Ishikawa (cell line): ENCODE data around the gene CCL7.

Experiments used
- CEBPB ChIP-seq: IDR thresholded peaks from 2 replicates; pipeline ENCODE4 v1.6.1; 2012
- CREB1 ChIP-seq: IDR thresholded peaks from 2 replicates; pipeline ENCODE4 v1.6.1; 2012; ENCODE audit warnings: low read depth
- EGR1 ChIP-seq: IDR thresholded peaks from 2 replicates; pipeline ENCODE4 v1.6.1; 2012
- EP300 ChIP-seq: IDR thresholded peaks from 2 replicates; pipeline ENCODE4 v1.6.1; 2012; ENCODE audit warnings: borderline replicate concordance
- FOXM1 ChIP-seq: IDR thresholded peaks from 2 replicates; pipeline ENCODE4 v1.6.1; 2012; ENCODE audit warnings: low read depth, borderline replicate concordance
- MAX ChIP-seq: IDR thresholded peaks from 2 replicates; pipeline ENCODE4 v1.6.1; 2012
- NFIC ChIP-seq: IDR thresholded peaks from 2 replicates; pipeline ENCODE4 v1.6.1; 2012
- RAD21 ChIP-seq: IDR thresholded peaks from 2 replicates; pipeline ENCODE4 v1.6.1; 2012; ENCODE audit warnings: low read depth
- TAF1 ChIP-seq: IDR thresholded peaks from 2 replicates; pipeline ENCODE4 v1.6.1; 2012; ENCODE audit warnings: low read depth, mild to moderate bottlenecking
- TCF12 ChIP-seq: IDR thresholded peaks from 2 replicates; pipeline ENCODE4 v1.6.1; 2012; ENCODE audit warnings: low read depth
- TEAD4 ChIP-seq: IDR thresholded peaks from 2 replicates; pipeline ENCODE4 v1.6.1; 2012
- USF1 ChIP-seq: IDR thresholded peaks from 2 replicates; pipeline ENCODE4 v1.6.1; 2012
- YY1 ChIP-seq: IDR thresholded peaks from 2 replicates; pipeline ENCODE4 v1.6.1; 2012; ENCODE audit warnings: low read depth
- ZBTB7A ChIP-seq: IDR thresholded peaks from 2 replicates; pipeline ENCODE4 v1.6.1; 2012; ENCODE audit warnings: low read depth
- TF ChIP-seq, protein P1 (sequence below): IDR thresholded peaks from 2 replicates; pipeline ENCODE4 v1.6.1; 2012; ENCODE audit warnings: low read depth, mild to moderate bottlenecking

CCL7 gene

GRCh38 chr17:34261568-34262337, 8.3 kb upstream of the CCL7 start:
- TF ChIP-seq TEAD4, result no peak
- TF ChIP-seq CEBPB, result no peak
- TF ChIP-seq EGR1, result no peak
- TF ChIP-seq FOXM1, result no peak

DNA sequence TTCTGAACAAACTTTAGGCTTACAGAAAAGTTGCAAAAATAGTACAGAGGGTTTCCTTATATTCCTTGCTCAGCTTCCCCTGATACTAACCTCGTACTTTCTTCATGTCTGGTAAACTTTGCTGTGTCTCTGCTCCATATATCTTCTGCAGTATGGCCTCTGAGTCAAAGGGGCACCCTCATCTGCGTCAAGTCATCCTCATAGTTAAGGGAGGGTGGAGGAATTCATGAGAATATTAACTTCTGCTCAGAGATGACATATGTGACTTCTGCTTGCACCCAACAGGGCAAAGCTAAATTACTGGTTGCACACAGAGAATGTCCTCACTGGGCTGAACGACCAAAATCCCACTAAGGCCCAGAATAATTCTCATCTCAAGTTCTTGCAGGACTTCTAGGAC, 4.3 kb upstream of the CCL7 start:
- TF ChIP-seq CEBPB, result no peak
- no peak for TF ChIP-seq MAX

GRCh38 chr17:34275881-34276280, 5.9 kb downstream of the CCL7 start:
- TF ChIP-seq EP300 (no peak), TAF1 (no peak), YY1 (no peak)

- no peak for TF ChIP-seq EP300
- TF ChIP-seq TEAD4, result no peak
- no peak for TF ChIP-seq TCF12
- TF ChIP-seq NFIC, result no peak
- TF ChIP-seq EGR1, result no peak
Measured at GRCh38 chr17:34276826-34277225, 6.8 kb downstream of the CCL7 start.

GRCh38 chr17:34283571-34283970, 13.6 kb downstream of the CCL7 start:
- no peak for TF ChIP-seq TCF12
- TF ChIP-seq, protein P1, sequence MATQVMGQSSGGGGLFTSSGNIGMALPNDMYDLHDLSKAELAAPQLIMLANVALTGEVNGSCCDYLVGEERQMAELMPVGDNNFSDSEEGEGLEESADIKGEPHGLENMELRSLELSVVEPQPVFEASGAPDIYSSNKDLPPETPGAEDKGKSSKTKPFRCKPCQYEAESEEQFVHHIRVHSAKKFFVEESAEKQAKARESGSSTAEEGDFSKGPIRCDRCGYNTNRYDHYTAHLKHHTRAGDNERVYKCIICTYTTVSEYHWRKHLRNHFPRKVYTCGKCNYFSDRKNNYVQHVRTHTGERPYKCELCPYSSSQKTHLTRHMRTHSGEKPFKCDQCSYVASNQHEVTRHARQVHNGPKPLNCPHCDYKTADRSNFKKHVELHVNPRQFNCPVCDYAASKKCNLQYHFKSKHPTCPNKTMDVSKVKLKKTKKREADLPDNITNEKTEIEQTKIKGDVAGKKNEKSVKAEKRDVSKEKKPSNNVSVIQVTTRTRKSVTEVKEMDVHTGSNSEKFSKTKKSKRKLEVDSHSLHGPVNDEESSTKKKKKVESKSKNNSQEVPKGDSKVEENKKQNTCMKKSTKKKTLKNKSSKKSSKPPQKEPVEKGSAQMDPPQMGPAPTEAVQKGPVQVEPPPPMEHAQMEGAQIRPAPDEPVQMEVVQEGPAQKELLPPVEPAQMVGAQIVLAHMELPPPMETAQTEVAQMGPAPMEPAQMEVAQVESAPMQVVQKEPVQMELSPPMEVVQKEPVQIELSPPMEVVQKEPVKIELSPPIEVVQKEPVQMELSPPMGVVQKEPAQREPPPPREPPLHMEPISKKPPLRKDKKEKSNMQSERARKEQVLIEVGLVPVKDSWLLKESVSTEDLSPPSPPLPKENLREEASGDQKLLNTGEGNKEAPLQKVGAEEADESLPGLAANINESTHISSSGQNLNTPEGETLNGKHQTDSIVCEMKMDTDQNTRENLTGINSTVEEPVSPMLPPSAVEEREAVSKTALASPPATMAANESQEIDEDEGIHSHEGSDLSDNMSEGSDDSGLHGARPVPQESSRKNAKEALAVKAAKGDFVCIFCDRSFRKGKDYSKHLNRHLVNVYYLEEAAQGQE, result no peak

DNA sequence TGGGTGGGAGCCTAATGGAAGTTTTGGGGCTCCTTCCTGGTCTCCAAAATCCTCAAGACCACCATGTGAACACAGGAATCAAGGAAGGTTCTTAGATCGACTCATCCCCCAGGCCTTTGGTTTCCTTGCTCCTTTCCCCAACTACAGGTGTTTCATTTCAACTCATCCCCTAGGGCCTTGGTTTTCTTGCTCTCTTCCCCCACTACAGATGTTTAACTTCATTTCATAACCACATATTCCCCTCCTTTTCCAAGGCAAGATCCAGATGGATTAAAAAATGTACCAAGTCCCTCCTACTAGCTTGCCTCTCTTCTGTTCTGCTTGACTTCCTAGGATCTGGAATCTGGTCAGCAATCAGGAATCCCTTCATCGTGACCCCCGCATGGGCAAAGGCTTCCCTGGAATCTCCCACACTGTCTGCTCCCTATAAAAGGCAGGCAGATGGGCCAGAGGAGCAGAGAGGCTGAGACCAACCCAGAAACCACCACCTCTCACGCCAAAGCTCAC, 15.3 kb downstream of the CCL7 start, which contains the start of gene CCL11:
Gene CCL11 (plus strand): TSS at position 457 of the 507 bp plus-strand sequence. CDS start 67 bp downstream, outside the sequence.
- TF ChIP-seq TEAD4 (no peak), CREB1 (no peak), FOXM1 (no peak), TCF12 (no peak), CEBPB (no peak), RAD21 (no peak), NFIC (no peak), TAF1 (no peak), USF1 (no peak), EGR1 (no peak), YY1 (no peak)

GRCh38 chr17:34287875-34288274, 17.9 kb downstream of the CCL7 start:
- no peak for TF ChIP-seq FOXM1
- TF ChIP-seq TEAD4, result no peak
- no peak for TF ChIP-seq EP300
- TF ChIP-seq TAF1, result no peak
- TF ChIP-seq, protein P1, result no peak
- TF ChIP-seq CREB1, result no peak

GRCh38 chr17:34290586-34290985, 20.6 kb downstream of the CCL7 start:
- TF ChIP-seq TAF1, result no peak
- no peak for TF ChIP-seq NFIC
- TF ChIP-seq TEAD4, result no peak
- no peak for TF ChIP-seq YY1
- TF ChIP-seq ZBTB7A, result no peak
- TF ChIP-seq TCF12, result no peak
- TF ChIP-seq CEBPB, result no peak
